Stimulated activated CD4-positive, alpha-beta T cell treated with anti-CD3 and anti-CD28 coated beads, Interleukin-12 subunit alpha, Interleukin-12 subunit beta, amount 100 ng/mL, for 4 hours (primary cell): ENCODE data around the gene AQP12A.
"Not testable (repeated sequence)": the region's sequence is repeated elsewhere in the genome, so short reads cannot be mapped to it uniquely, and the experiment has no call there.

Experiments
- DNase-seq: peaks from one replicate; pipeline ENCODE4 v3.0.0-alpha.2; 2020

AQP12A gene

GRCh38 chr2:240662681-240663080 lies 29.0 kb upstream of the AQP12A start:
- DNase-seq, result no peak

GRCh38 chr2:240663546-240664190 lies 28.0 kb upstream of the AQP12A start:
- no peak for DNase-seq

GRCh38 chr2:240664622-240665021 lies 27.0 kb upstream of the AQP12A start:
- no peak for DNase-seq

GRCh38 chr2:240670402-240670801 lies 21.3 kb upstream of the AQP12A start:
- DNase-seq, result no peak

GRCh38 chr2:240670950-240671349 lies 20.7 kb upstream of the AQP12A start:
- no peak for DNase-seq

- DNase-seq, result no peak
These were observed 19.5 kb upstream of the AQP12A start for GRCh38 chr2:240672076-240672700.

- no peak for DNase-seq
These were observed 18.9 kb upstream of the AQP12A start for GRCh38 chr2:240672701-240673190.

GRCh38 chr2:240674461-240675184 lies 17.0 kb upstream of the AQP12A start:
- not testable (repeated sequence) for DNase-seq

- DNase-seq, result not testable (repeated sequence)
These were observed 16.3 kb upstream of the AQP12A start for GRCh38 chr2:240675345-240675744.

GRCh38 chr2:240678043-240678442 lies 13.6 kb upstream of the AQP12A start:
- DNase-seq, result not testable (repeated sequence)

- DNase-seq, result not testable (repeated sequence)
These were observed 12.8 kb upstream of the AQP12A start for GRCh38 chr2:240678909-240679308.

GRCh38 chr2:240680185-240680584 lies 11.5 kb upstream of the AQP12A start:
- not testable (repeated sequence) for DNase-seq

- not testable (repeated sequence) for DNase-seq
These were observed 9.0 kb upstream of the AQP12A start, which contains the start of gene AQP12B for GRCh38 chr2:240682431-240683224. Gene AQP12B, minus strand, starts transcription at chr2:240682885. Its CDS starts 48 bp downstream, at chr2:240682837.

GRCh38 chr2:240683329-240683979 lies 8.2 kb upstream of the AQP12A start:
- not testable (repeated sequence) for DNase-seq

- not testable (repeated sequence) for DNase-seq
These were observed 7.5 kb upstream of the AQP12A start for GRCh38 chr2:240683980-240684728.

- no peak for DNase-seq
These were observed 5.8 kb upstream of the AQP12A start for GRCh38 chr2:240685771-240686371.

- DNase-seq, result no peak
These were observed 5.2 kb upstream of the AQP12A start for GRCh38 chr2:240686460-240686859.

GRCh38 chr2:240687045-240687740 lies 4.5 kb upstream of the AQP12A start:
- DNase-seq, result no peak

GRCh38 chr2:240687741-240688552 lies 3.7 kb upstream of the AQP12A start:
- DNase-seq, result no peak

- no peak for DNase-seq
These were observed 3.1 kb upstream of the AQP12A start for GRCh38 chr2:240688553-240688919.
